ENCODE measurements around the gene PPEF1.

The PPEF1 gene

GRCh38 chrX:18874560-18875255, 167.3 kb downstream of the PPEF1 start:
- TF ChIP-seq Cebpa-rat (IDR thresholded peaks at IDR 0.05): no peak
- Histone ChIP-seq H3K4me1 (no peaks in the 10 kb centered on the region), H3K9me3 (no peaks in the 10 kb centered on the region), H3K36me3 (no peaks in the 10 kb centered on the region), H3K4me3 (no peak overlapping the region), H3K9ac (no peak overlapping the region), H4K20me1 (no peaks in the 10 kb centered on the region), H3K27me3 (peaks cover 46% of the 10 kb centered on the region), H3K4me2 (no peak overlapping the region), H3K27ac (no peak overlapping the region)

- no peak for TF ChIP-seq Cebpa-rat (IDR thresholded peaks at IDR 0.05)
Observed at GRCh38 chrX:18875256-18875878, 167.9 kb downstream of the PPEF1 start.

GRCh38 chrX:18877469-18877868, 170.0 kb downstream of the PPEF1 start:
- TF ChIP-seq Cebpa-rat (IDR thresholded peaks at IDR 0.05): no peak
- Histone ChIP-seq H3K4me1 (no peaks in the 10 kb centered on the region), H3K27ac (no peak overlapping the region), H3K9me3 (no peaks in the 10 kb centered on the region), H4K20me1 (no peaks in the 10 kb centered on the region), H3K27me3 (peaks cover 53% of the 10 kb centered on the region), H3K4me2 (no peak overlapping the region), H3K4me3 (no peak overlapping the region), H3K36me3 (no peaks in the 10 kb centered on the region), H3K9ac (no peak overlapping the region)

More at GRCh38 chrX:18875256-18875878, 167.9 kb downstream of the PPEF1 start:
- Histone ChIP-seq H3K4me3 (no peak overlapping the region), H3K36me3 (no peaks in the 10 kb centered on the region), H3K27ac (no peak overlapping the region), H4K20me1 (no peaks in the 10 kb centered on the region), H3K27me3 (peaks cover 52% of the 10 kb centered on the region), H3K4me2 (no peak overlapping the region), H3K9ac (no peak overlapping the region), H3K4me1 (no peaks in the 10 kb centered on the region), H3K9me3 (no peaks in the 10 kb centered on the region)
